Measurements from ENCODE around the gene FHIP1A. TPM values are rescaled to one million over a fixed set of nuclear protein-coding genes. Genes with fewer than 3 reads are reported as not detected.

Gene FHIP1A
- total and polyA plus RNA-seq, 2 of the 8 experiments (the other 6 are each of a cell fraction or from before 2014, with no cell fraction given): 17.9 to 75.2 TPM

GRCh38 chr4:151362404-151363164 is 46.4 kb upstream of the FHIP1A start (continued):
- peak; percentile 91 to 99 (median 99) for TF ChIP-seq CTCF (IDR thresholded peaks at IDR 0.05; ENCODE audit: control extremely low read depth in 1 of 3, insufficient read depth in 1 of 3, low read depth in 1 of 3, low read length in 3 of 3)
- no peak for TF ChIP-seq JUND (IDR thresholded peaks at IDR 0.05; ENCODE audit: low read length)
- TF ChIP-seq CBX8 (IDR thresholded peaks at IDR 0.05; ENCODE audit: borderline replicate concordance, low read depth, low read length): no peak
- no peak for TF ChIP-seq SAP30 (IDR thresholded peaks at IDR 0.05; ENCODE audit: insufficient read depth, insufficient replicate concordance, low read length)
- TF ChIP-seq YY1 (IDR thresholded peaks at IDR 0.05; ENCODE audit: low read depth, low read length): peak; percentile 76; the same call in 1 of the 2 replicates

Measured in H1 (cell line).